ENCODE data around the gene USHBP1.
"Not testable (repeated sequence)": the region's sequence is repeated elsewhere in the genome, so short reads cannot be mapped to it uniquely, and the experiment has no call there.

Gene USHBP1

GRCh38 chr19:17274892-17275291 lies 10.3 kb upstream of the USHBP1 start:
- H3K9ac ChIP-seq (ENCODE audit: low read length); H3K27me3 ChIP-seq (ENCODE audit: control insufficient read depth in 1 of 2, insufficient read depth in 2 of 2, low read length in 2 of 2); H3K9me3 ChIP-seq (ENCODE audit: low read length); H3K4me1 ChIP-seq (ENCODE audit: insufficient read depth, low read length); H3K27ac ChIP-seq (ENCODE audit: low read depth, low read length); H3K4me3 ChIP-seq (ENCODE audit: low read depth in 1 of 2, low read length in 2 of 2): not testable (repeated sequence)
- peaks cover 35% of the 10 kb centered on the region for H3K36me3 ChIP-seq (ENCODE audit: insufficient read depth, low read length)

- H3K27me3 ChIP-seq (ENCODE audit: control insufficient read depth in 1 of 2, insufficient read depth in 2 of 2, low read length in 2 of 2) = no peaks in the 10 kb centered on the region
- H3K9ac ChIP-seq (ENCODE audit: low read length) = no peak overlapping the region
- peaks cover 9% of the 10 kb centered on the region for H3K4me1 ChIP-seq (ENCODE audit: insufficient read depth, low read length)
- H3K27ac ChIP-seq (ENCODE audit: low read depth, low read length) = no peak overlapping the region
- no peak overlapping the region for H3K4me3 ChIP-seq (ENCODE audit: low read depth in 1 of 2, low read length in 2 of 2)
- no peaks in the 10 kb centered on the region for H3K9me3 ChIP-seq (ENCODE audit: low read length)
- peaks cover 5% of the 10 kb centered on the region for H3K36me3 ChIP-seq (ENCODE audit: insufficient read depth, low read length)
Observed at GRCh38 chr19:17268754-17269153, 4.2 kb upstream of the USHBP1 start.

GRCh38 chr19:17266975-17267788 lies 2.6 kb upstream of the USHBP1 start, which contains the start of gene BABAM1:
TSS of gene BABAM1 (plus strand) at chr19:17267443. CDS start at chr19:17268807, 1,364 bp downstream.
- H3K27ac ChIP-seq (ENCODE audit: low read depth, low read length) = peak within 1 kb of the TSS; percentile 91
- H3K9me3 ChIP-seq (ENCODE audit: low read length) = no peaks in the 10 kb centered on the region
- H3K9ac ChIP-seq (ENCODE audit: low read length) = peak within 1 kb of the TSS; percentile 67
- no peaks in the 10 kb centered on the region for H3K27me3 ChIP-seq (ENCODE audit: control insufficient read depth in 1 of 2, insufficient read depth in 2 of 2, low read length in 2 of 2)
- peaks cover 5% of the 10 kb centered on the region for H3K36me3 ChIP-seq (ENCODE audit: insufficient read depth, low read length)
- peaks cover 9% of the 10 kb centered on the region for H3K4me1 ChIP-seq (ENCODE audit: insufficient read depth, low read length)
- peak within 1 kb of the TSS; percentile 85 to 87 for H3K4me3 ChIP-seq (ENCODE audit: low read depth in 1 of 2, low read length in 2 of 2)

GRCh38 chr19:17266589-17266974 lies 2.0 kb upstream of the USHBP1 start:
- H3K9ac ChIP-seq (ENCODE audit: low read length) = no peak overlapping the region
- H3K4me3 ChIP-seq (ENCODE audit: low read depth in 1 of 2, low read length in 2 of 2) = no peak overlapping the region
- peaks cover 5% of the 10 kb centered on the region for H3K36me3 ChIP-seq (ENCODE audit: insufficient read depth, low read length)
- no peaks in the 10 kb centered on the region for H3K27me3 ChIP-seq (ENCODE audit: control insufficient read depth in 1 of 2, insufficient read depth in 2 of 2, low read length in 2 of 2)
- H3K27ac ChIP-seq (ENCODE audit: low read depth, low read length) = no peak overlapping the region
- peaks cover 9% of the 10 kb centered on the region for H3K4me1 ChIP-seq (ENCODE audit: insufficient read depth, low read length)
- no peaks in the 10 kb centered on the region for H3K9me3 ChIP-seq (ENCODE audit: low read length)

- H3K4me1 ChIP-seq (ENCODE audit: insufficient read depth, low read length) = peaks cover 9% of the 10 kb centered on the region
- H3K36me3 ChIP-seq (ENCODE audit: insufficient read depth, low read length) = peaks cover 5% of the 10 kb centered on the region
- H3K9me3 ChIP-seq (ENCODE audit: low read length) = no peaks in the 10 kb centered on the region
- H3K27ac ChIP-seq (ENCODE audit: low read depth, low read length) = no peak overlapping the region
- no peak overlapping the region for H3K9ac ChIP-seq (ENCODE audit: low read length)
- no peaks in the 10 kb centered on the region for H3K27me3 ChIP-seq (ENCODE audit: control insufficient read depth in 1 of 2, insufficient read depth in 2 of 2, low read length in 2 of 2)
- no peak overlapping the region for H3K4me3 ChIP-seq (ENCODE audit: low read depth in 1 of 2, low read length in 2 of 2)
Observed at GRCh38 chr19:17266026-17266425, 1.5 kb upstream of the USHBP1 start.

- Histone ChIP-seq H3K4me1 (ENCODE audit: insufficient read depth, low read length) (peaks cover 9% of the 10 kb centered on the region), H3K9ac (ENCODE audit: low read length) (no peak overlapping the region), H3K36me3 (ENCODE audit: insufficient read depth, low read length) (no peaks in the 10 kb centered on the region), H3K27ac (ENCODE audit: low read depth, low read length) (no peak overlapping the region), H3K4me3 (ENCODE audit: low read depth in 1 of 2, low read length in 2 of 2) (no peak overlapping the region), H3K9me3 (ENCODE audit: low read length) (no peaks in the 10 kb centered on the region), H3K27me3 (ENCODE audit: control insufficient read depth in 1 of 2, insufficient read depth in 2 of 2, low read length in 2 of 2) (no peaks in the 10 kb centered on the region)
Observed at GRCh38 chr19:17263712-17264640, 569 bp downstream of the USHBP1 start.

GRCh38 chr19:17262557-17262956 lies 2.0 kb downstream of the USHBP1 start:
- Histone ChIP-seq H3K4me3 (ENCODE audit: low read depth in 1 of 2, low read length in 2 of 2) (no peak overlapping the region), H3K27me3 (ENCODE audit: control insufficient read depth in 1 of 2, insufficient read depth in 2 of 2, low read length in 2 of 2) (no peaks in the 10 kb centered on the region), H3K27ac (ENCODE audit: low read depth, low read length) (no peak overlapping the region), H3K9ac (ENCODE audit: low read length) (no peak overlapping the region), H3K4me1 (ENCODE audit: insufficient read depth, low read length) (peaks cover 3% of the 10 kb centered on the region), H3K9me3 (ENCODE audit: low read length) (no peaks in the 10 kb centered on the region), H3K36me3 (ENCODE audit: insufficient read depth, low read length) (no peaks in the 10 kb centered on the region)

GRCh38 chr19:17260842-17261325 lies 3.7 kb downstream of the USHBP1 start:
- no peaks in the 10 kb centered on the region for H3K9me3 ChIP-seq (ENCODE audit: low read length)
- no peak overlapping the region for H3K9ac ChIP-seq (ENCODE audit: low read length)
- no peak overlapping the region for H3K27ac ChIP-seq (ENCODE audit: low read depth, low read length)
- H3K4me3 ChIP-seq (ENCODE audit: low read depth in 1 of 2, low read length in 2 of 2) = no peak overlapping the region
- H3K36me3 ChIP-seq (ENCODE audit: insufficient read depth, low read length) = no peaks in the 10 kb centered on the region
- H3K27me3 ChIP-seq (ENCODE audit: control insufficient read depth in 1 of 2, insufficient read depth in 2 of 2, low read length in 2 of 2) = no peaks in the 10 kb centered on the region
- no peaks in the 10 kb centered on the region for H3K4me1 ChIP-seq (ENCODE audit: insufficient read depth, low read length)

GRCh38 chr19:17259934-17260333 lies 4.6 kb downstream of the USHBP1 start:
- Histone ChIP-seq H3K27me3 (ENCODE audit: control insufficient read depth in 1 of 2, insufficient read depth in 2 of 2, low read length in 2 of 2) (no peaks in the 10 kb centered on the region), H3K36me3 (ENCODE audit: insufficient read depth, low read length) (no peaks in the 10 kb centered on the region), H3K27ac (ENCODE audit: low read depth, low read length) (no peak overlapping the region), H3K9me3 (ENCODE audit: low read length) (no peaks in the 10 kb centered on the region), H3K4me3 (ENCODE audit: low read depth in 1 of 2, low read length in 2 of 2) (no peak overlapping the region), H3K4me1 (ENCODE audit: insufficient read depth, low read length) (no peaks in the 10 kb centered on the region), H3K9ac (ENCODE audit: low read length) (no peak overlapping the region)

- no peak overlapping the region for H3K9ac ChIP-seq (ENCODE audit: low read length)
- H3K4me1 ChIP-seq (ENCODE audit: insufficient read depth, low read length) = no peaks in the 10 kb centered on the region
Observed at GRCh38 chr19:17259118-17259780, 5.3 kb downstream of the USHBP1 start.

GRCh38 chr19:17256130-17256529 lies 8.4 kb downstream of the USHBP1 start:
- H3K4me1 ChIP-seq (ENCODE audit: insufficient read depth, low read length) = no peaks in the 10 kb centered on the region
- no peaks in the 10 kb centered on the region for H3K9me3 ChIP-seq (ENCODE audit: low read length)
- no peak overlapping the region for H3K4me3 ChIP-seq (ENCODE audit: low read depth in 1 of 2, low read length in 2 of 2)
- no peak overlapping the region for H3K27ac ChIP-seq (ENCODE audit: low read depth, low read length)
- H3K36me3 ChIP-seq (ENCODE audit: insufficient read depth, low read length) = no peaks in the 10 kb centered on the region
- no peaks in the 10 kb centered on the region for H3K27me3 ChIP-seq (ENCODE audit: control insufficient read depth in 1 of 2, insufficient read depth in 2 of 2, low read length in 2 of 2)
- no peak overlapping the region for H3K9ac ChIP-seq (ENCODE audit: low read length)

More at GRCh38 chr19:17259118-17259780, 5.3 kb downstream of the USHBP1 start:
- Histone ChIP-seq H3K27me3 (ENCODE audit: control insufficient read depth in 1 of 2, insufficient read depth in 2 of 2, low read length in 2 of 2) (no peaks in the 10 kb centered on the region), H3K9me3 (ENCODE audit: low read length) (no peaks in the 10 kb centered on the region), H3K4me3 (ENCODE audit: low read depth in 1 of 2, low read length in 2 of 2) (no peak overlapping the region), H3K36me3 (ENCODE audit: insufficient read depth, low read length) (no peaks in the 10 kb centered on the region), H3K27ac (ENCODE audit: low read depth, low read length) (no peak overlapping the region)

Data from muscle layer of colon (tissue), 2 donors.